HepG2 (cell line): ENCODE data around the gene NOTUM. TPM values are rescaled to one million over a fixed set of nuclear protein-coding genes. Genes with fewer than 3 reads are reported as not detected.
A peak's percentile ranks its signal among the peaks of the same experiment; 100 is the strongest.

Experiments
- ARHGAP35 ChIP-seq: sonication (generic); formaldehyde crosslinking; IDR thresholded peaks from 2 replicates; pipeline ENCODE4 v1.9.0; 2022; ENCODE audit warnings: mild to moderate bottlenecking, inconsistent platforms, moderate library complexity, missing genetic modification reagents, borderline replicate concordance
- CBX1 ChIP-seq: IDR thresholded peaks from one replicate; pipeline ENCODE4 v1.6.1; 2016; ENCODE audit warnings: antibody characterized with exemption, low read depth
- CBX5 ChIP-seq: sonication (generic); formaldehyde crosslinking; IDR thresholded peaks from 2 replicates; pipeline ENCODE4 v1.4.0; 2020; ENCODE audit warnings: missing genetic modification reagents, borderline replicate concordance
- CREB1 ChIP-seq, 2 experiments: fragments of 450-650 bp in 1 of 2; IDR thresholded peaks; 2 replicates each; pipeline ENCODE4 v1.6.1; 2016 to 2017; ENCODE audit warnings: control low read depth in 1 of 2, mild to moderate bottlenecking in 1 of 2, missing compliant biosample characterization in 1 of 2, missing genetic modification characterization in 1 of 2
- DRAP1 ChIP-seq: IDR thresholded peaks from 2 replicates; pipeline ENCODE4 v1.6.1; 2016; ENCODE audit warnings: missing genetic modification reagents, missing compliant biosample characterization
- HOXA9 ChIP-seq: sonication (generic); formaldehyde crosslinking; IDR thresholded peaks from 2 replicates; pipeline ENCODE4 v1.8.1; 2022; ENCODE audit warnings: missing genetic modification reagents, mild to moderate bottlenecking, moderate library complexity, borderline replicate concordance
- PPARG ChIP-seq: conservative IDR thresholded peaks from 2 replicates; pipeline ENCODE4 v1.6.1; 2016; ENCODE audit warnings: missing biosample characterization, missing genetic modification reagents
- SRSF9 ChIP-seq: fragments of 200-400 bp; formaldehyde crosslinking; IDR thresholded peaks from 2 replicates; pipeline ENCODE4 v1.6.1; 2018; ENCODE audit warnings: borderline replicate concordance, mild to moderate bottlenecking, low read depth, low read length; ENCODE audit not compliant: insufficient read depth, poor library complexity, severe bottlenecking
- TEAD3 ChIP-seq: optimal IDR thresholded peaks from 2 replicates; pipeline ENCODE3; 2016; ENCODE audit warnings: borderline replicate concordance
- ZKSCAN8 ChIP-seq: IDR thresholded peaks from 2 replicates; pipeline ENCODE4 v1.6.1; 2016; ENCODE audit warnings: borderline replicate concordance, missing genetic modification reagents, missing compliant biosample characterization
- ZNF235 ChIP-seq: sonication (generic); formaldehyde crosslinking; IDR thresholded peaks from 2 replicates; pipeline ENCODE4 v1.8.1; 2023; ENCODE audit warnings: mild to moderate bottlenecking, missing genetic modification reagents, borderline replicate concordance
- ZNF24 ChIP-seq: fragments of 450-650 bp; IDR thresholded peaks from 2 replicates; pipeline ENCODE4 v1.6.1; 2017; ENCODE audit warnings: antibody characterized with exemption, mild to moderate bottlenecking
- ZNF678 ChIP-seq: sonication (generic); formaldehyde crosslinking; IDR thresholded peaks from 2 replicates; pipeline ENCODE4 v1.4.0; 2020; ENCODE audit warnings: mild to moderate bottlenecking, missing genetic modification reagents
- ZNF788 ChIP-seq: sonication (generic); formaldehyde crosslinking; IDR thresholded peaks from 2 replicates; pipeline ENCODE4 v1.5.0; 2020; ENCODE audit warnings: mild to moderate bottlenecking, missing genetic modification reagents, borderline replicate concordance
- polyA plus RNA-seq, 8 experiments: library from polyadenylated mRNA; depleted of rRNA in 3 of 8; stranded (reverse) in 7 of 8; unstranded in 1 of 8; fragments of >200 nt; fragmentation: Illumina TruSeq in 4 of 8; extraction: Trizol in 4 of 8; gene quantifications; 2 replicates each; pipeline versions ENCODE4 v1.2.1 to v1.2.3, GENCODE V29; 2011 to 2016; ENCODE audit warnings: low read depth in 4 of 8, missing spikeins in 1 of 8, mixed read lengths in 1 of 8; ENCODE audit not compliant: insufficient read depth in 1 of 8
- total RNA-seq, 5 experiments: library from RNA; depleted of rRNA; stranded (reverse); fragments of >200 nt; fragmentation: Illumina TruSeq; extraction: Trizol; gene quantifications; 2 replicates each; pipeline ENCODE4 v1.2.3, GENCODE V29; 2016; ENCODE audit warnings: low read depth in 1 of 5
- TF ChIP-seq, protein P1 (sequence below): sonication (generic); formaldehyde crosslinking; IDR thresholded peaks from 2 replicates; pipeline ENCODE4 v1.4.0; 2020; ENCODE audit warnings: missing genetic modification reagents, mild to moderate bottlenecking, borderline replicate concordance
- TF ChIP-seq, protein P2 (sequence below): sonication (generic); formaldehyde crosslinking; IDR thresholded peaks from 2 replicates; pipeline ENCODE4 v1.5.0; 2020; ENCODE audit warnings: mild to moderate bottlenecking, missing genetic modification reagents
- TF ChIP-seq, protein P3 (sequence below): sonication (generic); formaldehyde crosslinking; IDR thresholded peaks from 2 replicates; pipeline ENCODE4 v1.4.0; 2020; ENCODE audit warnings: missing genetic modification reagents, borderline replicate concordance
- TF ChIP-seq, protein P4 (sequence below): sonication (generic); formaldehyde crosslinking; IDR thresholded peaks from 2 replicates; pipeline ENCODE4 v1.8.1; 2023; ENCODE audit warnings: missing genetic modification reagents, inconsistent platforms, borderline replicate concordance

NOTUM gene
- total and polyA plus RNA-seq, 2 of the 13 experiments (the other 11 are each of a cell fraction or from before 2014, with no cell fraction given), result 150 to 160 TPM

DNA sequence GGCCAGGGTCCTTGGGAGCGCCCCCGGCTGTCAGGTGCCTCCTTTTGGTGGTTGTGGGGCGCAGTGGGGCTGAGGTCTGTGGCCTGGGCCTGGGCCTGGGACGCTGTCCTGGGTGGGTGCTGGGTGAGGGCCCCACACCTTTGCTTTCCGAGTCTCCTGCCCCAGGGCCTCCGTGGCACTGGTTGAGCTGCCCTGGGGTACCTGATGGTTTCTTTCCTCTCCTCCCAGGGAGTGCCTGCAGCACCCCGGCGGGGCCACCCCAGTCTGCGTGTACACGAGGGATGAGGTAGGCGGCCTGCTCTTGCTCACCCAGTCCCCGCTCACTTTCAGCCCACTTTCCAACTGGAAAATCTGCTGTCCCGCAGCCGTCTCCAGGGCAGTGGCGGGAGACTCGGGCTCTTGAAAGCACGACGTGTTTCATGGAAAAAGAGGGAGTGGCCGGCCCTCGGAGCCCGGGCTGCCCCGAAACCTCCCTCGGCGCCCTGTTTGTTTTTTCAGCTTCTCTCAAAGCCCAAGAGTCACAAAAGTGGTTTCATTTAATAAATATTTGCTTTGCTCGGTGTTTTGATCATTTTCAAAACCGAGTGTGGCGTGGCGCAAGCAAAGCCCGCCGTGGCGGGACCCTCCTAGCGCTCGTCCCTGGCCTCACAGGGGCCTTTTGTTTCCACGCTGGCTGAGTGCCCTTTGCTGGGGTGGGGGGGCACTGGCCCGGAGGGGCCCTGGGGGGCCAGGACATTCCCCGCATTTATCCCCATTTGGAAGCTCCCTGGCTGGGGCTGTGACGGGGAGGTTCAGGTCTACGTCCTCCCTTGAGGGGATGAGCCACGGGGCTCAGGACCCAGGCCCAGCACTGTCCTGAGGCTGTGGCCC lies 33.8 kb upstream of the NOTUM start (continued):
- TF ChIP-seq, protein P1, sequence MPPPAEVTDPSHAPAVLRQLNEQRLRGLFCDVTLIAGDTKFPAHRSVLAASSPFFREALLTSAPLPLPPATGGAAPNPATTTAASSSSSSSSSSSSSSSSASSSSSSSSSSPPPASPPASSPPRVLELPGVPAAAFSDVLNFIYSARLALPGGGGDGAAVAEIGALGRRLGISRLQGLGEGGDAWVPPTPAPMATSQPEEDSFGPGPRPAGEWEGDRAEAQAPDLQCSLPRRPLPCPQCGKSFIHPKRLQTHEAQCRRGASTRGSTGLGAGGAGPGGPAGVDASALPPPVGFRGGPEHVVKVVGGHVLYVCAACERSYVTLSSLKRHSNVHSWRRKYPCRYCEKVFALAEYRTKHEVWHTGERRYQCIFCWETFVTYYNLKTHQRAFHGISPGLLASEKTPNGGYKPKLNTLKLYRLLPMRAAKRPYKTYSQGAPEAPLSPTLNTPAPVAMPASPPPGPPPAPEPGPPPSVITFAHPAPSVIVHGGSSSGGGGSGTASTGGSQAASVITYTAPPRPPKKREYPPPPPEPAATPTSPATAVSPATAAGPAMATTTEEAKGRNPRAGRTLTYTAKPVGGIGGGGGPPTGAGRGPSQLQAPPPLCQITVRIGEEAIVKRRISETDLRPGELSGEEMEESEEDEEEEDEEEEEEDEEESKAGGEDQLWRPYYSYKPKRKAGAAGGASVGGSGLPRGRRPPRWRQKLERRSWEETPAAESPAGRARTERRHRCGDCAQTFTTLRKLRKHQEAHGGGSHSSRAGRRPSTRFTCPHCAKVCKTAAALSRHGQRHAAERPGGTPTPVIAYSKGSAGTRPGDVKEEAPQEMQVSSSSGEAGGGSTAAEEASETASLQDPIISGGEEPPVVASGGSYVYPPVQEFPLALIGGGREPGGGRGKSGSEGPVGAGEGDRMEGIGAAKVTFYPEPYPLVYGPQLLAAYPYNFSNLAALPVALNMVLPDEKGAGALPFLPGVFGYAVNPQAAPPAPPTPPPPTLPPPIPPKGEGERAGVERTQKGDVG (CRISPR knock-in tag), result no peak; the same call in 1 of the 2 replicates
- TF ChIP-seq, protein P2, sequence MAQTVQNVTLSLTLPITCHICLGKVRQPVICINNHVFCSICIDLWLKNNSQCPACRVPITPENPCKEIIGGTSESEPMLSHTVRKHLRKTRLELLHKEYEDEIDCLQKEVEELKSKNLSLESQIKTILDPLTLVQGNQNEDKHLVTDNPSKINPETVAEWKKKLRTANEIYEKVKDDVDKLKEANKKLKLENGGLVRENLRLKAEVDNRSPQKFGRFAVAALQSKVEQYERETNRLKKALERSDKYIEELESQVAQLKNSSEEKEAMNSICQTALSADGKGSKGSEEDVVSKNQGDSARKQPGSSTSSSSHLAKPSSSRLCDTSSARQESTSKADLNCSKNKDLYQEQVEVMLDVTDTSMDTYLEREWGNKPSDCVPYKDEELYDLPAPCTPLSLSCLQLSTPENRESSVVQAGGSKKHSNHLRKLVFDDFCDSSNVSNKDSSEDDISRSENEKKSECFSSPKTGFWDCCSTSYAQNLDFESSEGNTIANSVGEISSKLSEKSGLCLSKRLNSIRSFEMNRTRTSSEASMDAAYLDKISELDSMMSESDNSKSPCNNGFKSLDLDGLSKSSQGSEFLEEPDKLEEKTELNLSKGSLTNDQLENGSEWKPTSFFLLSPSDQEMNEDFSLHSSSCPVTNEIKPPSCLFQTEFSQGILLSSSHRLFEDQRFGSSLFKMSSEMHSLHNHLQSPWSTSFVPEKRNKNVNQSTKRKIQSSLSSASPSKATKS (CRISPR knock-in tag), result no peak; the same call in 1 of the 2 replicates
- TF ChIP-seq HOXA9 (CRISPR knock-in tag), result no peak
- TF ChIP-seq DRAP1 (CRISPR knock-in tag), result peak; percentile 57; the same call in 1 of the 2 replicates
- no peak for TF ChIP-seq CREB1 (IDR thresholded peaks at IDR 0.05)
- TF ChIP-seq CREB1 (CRISPR knock-in tag; IDR thresholded peaks at IDR 0.05), result no peak
- TF ChIP-seq, protein P3, sequence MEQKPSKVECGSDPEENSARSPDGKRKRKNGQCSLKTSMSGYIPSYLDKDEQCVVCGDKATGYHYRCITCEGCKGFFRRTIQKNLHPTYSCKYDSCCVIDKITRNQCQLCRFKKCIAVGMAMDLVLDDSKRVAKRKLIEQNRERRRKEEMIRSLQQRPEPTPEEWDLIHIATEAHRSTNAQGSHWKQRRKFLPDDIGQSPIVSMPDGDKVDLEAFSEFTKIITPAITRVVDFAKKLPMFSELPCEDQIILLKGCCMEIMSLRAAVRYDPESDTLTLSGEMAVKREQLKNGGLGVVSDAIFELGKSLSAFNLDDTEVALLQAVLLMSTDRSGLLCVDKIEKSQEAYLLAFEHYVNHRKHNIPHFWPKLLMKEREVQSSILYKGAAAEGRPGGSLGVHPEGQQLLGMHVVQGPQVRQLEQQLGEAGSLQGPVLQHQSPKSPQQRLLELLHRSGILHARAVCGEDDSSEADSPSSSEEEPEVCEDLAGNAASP, result peak; percentile 60; the same call in 1 of the 2 replicates
- TF ChIP-seq ZKSCAN8 (CRISPR knock-in tag), result peak; percentile 16; the same call in 1 of the 2 replicates
- TF ChIP-seq SRSF9, result no peak
- TF ChIP-seq PPARG, result 0 out of 2 replicates have a peak, but pooled peaks have one; percentile 31
- TF ChIP-seq TEAD3 (CRISPR knock-in tag), result peak; percentile 77
- TF ChIP-seq ZNF24, result no peak
- no peak for TF ChIP-seq CBX5 (CRISPR knock-in tag)
- TF ChIP-seq, protein P4, sequence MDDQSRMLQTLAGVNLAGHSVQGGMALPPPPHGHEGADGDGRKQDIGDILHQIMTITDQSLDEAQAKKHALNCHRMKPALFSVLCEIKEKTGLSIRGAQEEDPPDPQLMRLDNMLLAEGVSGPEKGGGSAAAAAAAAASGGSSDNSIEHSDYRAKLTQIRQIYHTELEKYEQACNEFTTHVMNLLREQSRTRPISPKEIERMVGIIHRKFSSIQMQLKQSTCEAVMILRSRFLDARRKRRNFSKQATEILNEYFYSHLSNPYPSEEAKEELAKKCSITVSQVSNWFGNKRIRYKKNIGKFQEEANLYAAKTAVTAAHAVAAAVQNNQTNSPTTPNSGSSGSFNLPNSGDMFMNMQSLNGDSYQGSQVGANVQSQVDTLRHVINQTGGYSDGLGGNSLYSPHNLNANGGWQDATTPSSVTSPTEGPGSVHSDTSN, result peak; percentile 71; the same call in 1 of the 2 replicates
- no peak for TF ChIP-seq ZNF678
- TF ChIP-seq CBX1, result peak; percentile 30
- TF ChIP-seq ZNF788 (CRISPR knock-in tag), result no peak; the same call in 1 of the 2 replicates
- peak; percentile 22; the same call in 1 of the 2 replicates for TF ChIP-seq ZNF235 (CRISPR knock-in tag)
- no peak for TF ChIP-seq ARHGAP35 (CRISPR knock-in tag)
